ENCODE data around the gene JAKMIP2. TPM values are rescaled to one million over a fixed set of nuclear protein-coding genes. Genes with fewer than 3 reads are reported as not detected.
"Not testable (repeated sequence)": the region's sequence is repeated elsewhere in the genome, so short reads cannot be mapped to it uniquely, and the experiment has no call there.

The JAKMIP2 gene
- total RNA-seq, 1 donor from 2014 or later = 6.0 TPM

DNA sequence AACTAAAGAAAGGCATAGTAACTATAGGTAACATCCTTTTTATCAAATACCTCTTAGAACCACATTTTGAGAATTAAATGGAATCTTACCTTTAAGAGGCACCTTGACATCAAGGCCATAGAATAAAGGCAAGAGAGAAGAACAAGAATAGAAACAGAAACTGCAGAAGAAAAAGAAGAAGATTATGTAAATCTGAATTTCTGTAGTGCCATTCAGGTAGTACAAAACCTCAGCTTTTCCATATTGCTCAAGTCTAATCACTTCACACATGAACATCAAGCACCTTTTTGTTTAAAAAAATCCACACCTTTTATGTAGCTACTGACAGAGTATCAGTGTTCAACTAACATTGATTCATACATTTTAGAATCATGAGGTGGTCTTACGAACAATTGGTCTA, 180.9 kb downstream of the JAKMIP2 start:
- no peaks in the 10 kb centered on the region for H3K27me3 Mint-ChIP-seq
- no peaks in the 10 kb centered on the region for H3K36me3 Mint-ChIP-seq (ENCODE audit: insufficient read depth)
- peaks cover 4% of the 10 kb centered on the region for H3K4me1 Mint-ChIP-seq (ENCODE audit: low read depth)
- H3K9me3 Mint-ChIP-seq (ENCODE audit: low read depth) = peaks cover 4% of the 10 kb centered on the region
- TF ChIP-seq CTCF (IDR thresholded peaks at IDR 0.05; ENCODE audit: unreplicated experiment) = no peak
- H3K4me3 Mint-ChIP-seq (ENCODE audit: low read depth) = no peak overlapping the region
- no peak for DNase-seq (ENCODE audit: low spot score, unreplicated experiment)
- no peak overlapping the region for H3K27ac Mint-ChIP-seq

DNA sequence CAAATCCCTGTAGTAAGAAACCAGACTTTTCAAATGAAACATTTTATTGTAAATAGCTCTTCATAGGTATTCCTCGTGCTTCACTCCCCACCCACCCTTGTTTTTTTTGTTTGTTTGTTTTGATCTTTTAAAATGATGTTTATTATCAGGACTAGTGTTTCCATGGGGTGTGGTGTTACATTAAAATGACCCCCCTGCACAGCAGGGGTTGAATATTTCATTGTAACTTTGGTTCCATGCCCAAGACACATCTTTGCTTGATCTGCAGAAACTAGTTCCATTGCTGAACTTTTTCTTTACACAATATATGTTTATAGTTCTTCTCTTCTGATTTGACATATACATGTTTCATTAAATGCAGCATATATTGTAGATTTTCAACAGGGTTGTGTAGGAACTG, 191.4 kb downstream of the JAKMIP2 start:
- DNase-seq (ENCODE audit: low spot score, unreplicated experiment) = no peak
- no peak for TF ChIP-seq CTCF (IDR thresholded peaks at IDR 0.05; ENCODE audit: unreplicated experiment)
- no peaks in the 10 kb centered on the region for H3K27me3 Mint-ChIP-seq
- H3K9me3 Mint-ChIP-seq (ENCODE audit: low read depth) = peaks cover 3% of the 10 kb centered on the region
- no peaks in the 10 kb centered on the region for H3K4me1 Mint-ChIP-seq (ENCODE audit: low read depth)
- H3K4me3 Mint-ChIP-seq (ENCODE audit: low read depth) = no peak overlapping the region
- no peak overlapping the region for H3K27ac Mint-ChIP-seq
- peaks cover 2% of the 10 kb centered on the region for H3K36me3 Mint-ChIP-seq (ENCODE audit: insufficient read depth)

DNA sequence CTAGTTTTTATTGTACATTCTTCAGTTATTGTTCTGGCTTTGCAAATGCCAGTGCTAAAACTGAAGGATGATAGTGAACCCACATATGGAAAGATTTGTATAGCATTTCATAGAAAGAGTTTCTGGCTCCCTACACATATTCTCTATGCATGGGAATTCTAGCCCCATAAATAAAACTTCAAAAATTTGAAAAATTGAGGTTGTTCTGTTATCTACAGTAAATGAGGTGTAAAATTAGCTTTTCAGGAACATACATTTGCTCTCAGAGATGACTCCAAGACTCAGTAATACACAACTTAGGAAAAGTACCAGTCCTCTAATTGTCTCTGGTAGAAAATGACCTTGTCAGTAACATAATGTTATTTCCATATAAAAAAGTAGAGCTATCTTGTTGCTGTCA, 192.4 kb downstream of the JAKMIP2 start:
- TF ChIP-seq CTCF (IDR thresholded peaks at IDR 0.05; ENCODE audit: unreplicated experiment) = no peak
- Mint-ChIP-seq H3K27me3 (no peaks in the 10 kb centered on the region), H3K27ac (no peak overlapping the region), H3K9me3 (ENCODE audit: low read depth) (peaks cover 3% of the 10 kb centered on the region), H3K36me3 (ENCODE audit: insufficient read depth) (peaks cover 2% of the 10 kb centered on the region), H3K4me1 (ENCODE audit: low read depth) (no peaks in the 10 kb centered on the region), H3K4me3 (ENCODE audit: low read depth) (no peak overlapping the region)
- DNase-seq (ENCODE audit: low spot score, unreplicated experiment) = no peak

DNA sequence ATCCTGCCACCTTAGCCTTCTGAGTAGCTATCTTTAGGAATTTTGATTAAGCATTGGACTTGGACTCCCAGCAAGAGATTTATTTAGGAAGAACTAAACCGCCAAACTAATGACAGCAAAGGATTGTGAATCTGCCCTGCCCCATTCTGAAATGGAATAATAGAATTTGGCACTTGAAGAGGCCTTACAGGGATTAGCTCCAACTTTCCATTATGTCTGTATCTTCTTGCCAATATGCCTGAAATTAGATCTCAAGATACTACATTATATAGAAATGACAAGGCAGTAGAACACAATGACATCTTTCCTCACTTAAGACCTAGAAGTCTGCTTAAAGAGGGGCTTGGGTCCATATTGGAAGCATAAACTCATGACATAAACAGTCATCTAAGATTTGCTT, 195.7 kb downstream of the JAKMIP2 start:
- TF ChIP-seq CTCF (IDR thresholded peaks at IDR 0.05; ENCODE audit: unreplicated experiment) = no peak
- DNase-seq (ENCODE audit: low spot score, unreplicated experiment) = no peak

GRCh38 chr5:147586221-147586620, 196.3 kb downstream of the JAKMIP2 start:
- H3K4me1 Mint-ChIP-seq (ENCODE audit: low read depth) = no peaks in the 10 kb centered on the region
- H3K27me3 Mint-ChIP-seq = no peaks in the 10 kb centered on the region
- no peak overlapping the region for H3K27ac Mint-ChIP-seq
- H3K36me3 Mint-ChIP-seq (ENCODE audit: insufficient read depth) = no peaks in the 10 kb centered on the region
- H3K9me3 Mint-ChIP-seq (ENCODE audit: low read depth) = peaks cover 2% of the 10 kb centered on the region
- TF ChIP-seq CTCF (IDR thresholded peaks at IDR 0.05; ENCODE audit: unreplicated experiment) = no peak
- no peak overlapping the region for H3K4me3 Mint-ChIP-seq (ENCODE audit: low read depth)
- DNase-seq (ENCODE audit: low spot score, unreplicated experiment) = no peak

More for the DNA sequence above, 195.7 kb downstream of the JAKMIP2 start:
- no peak overlapping the region for H3K27ac Mint-ChIP-seq
- H3K4me1 Mint-ChIP-seq (ENCODE audit: low read depth) = no peaks in the 10 kb centered on the region
- no peak overlapping the region for H3K4me3 Mint-ChIP-seq (ENCODE audit: low read depth)
- no peaks in the 10 kb centered on the region for H3K36me3 Mint-ChIP-seq (ENCODE audit: insufficient read depth)
- H3K27me3 Mint-ChIP-seq = no peaks in the 10 kb centered on the region
- H3K9me3 Mint-ChIP-seq (ENCODE audit: low read depth) = no peaks in the 10 kb centered on the region

GRCh38 chr5:147582272-147582671, 200.3 kb downstream of the JAKMIP2 start:
- H3K27me3 Mint-ChIP-seq; DNase-seq (ENCODE audit: low spot score, unreplicated experiment): not testable (repeated sequence)

DNA sequence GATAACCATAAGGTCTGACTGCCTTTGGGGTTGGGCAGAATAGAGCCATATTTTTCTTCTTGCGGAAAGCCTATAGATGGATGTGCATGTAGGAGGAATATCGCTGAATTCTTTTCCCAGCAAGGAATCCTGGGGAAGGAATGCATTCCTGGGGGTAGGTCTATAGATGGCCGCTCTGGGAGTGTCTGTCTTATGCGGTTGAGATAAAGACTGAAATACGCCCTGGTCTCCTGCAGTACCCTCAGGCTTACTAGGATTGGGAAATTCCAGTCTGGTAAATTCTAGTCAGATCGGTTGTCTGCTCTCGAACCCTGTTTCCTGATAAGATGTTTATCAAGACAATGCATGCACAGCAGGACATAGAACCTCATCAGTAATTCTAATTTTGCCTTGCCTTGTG, 202.1 kb downstream of the JAKMIP2 start:
- not testable (repeated sequence) for H3K36me3 Mint-ChIP-seq (ENCODE audit: insufficient read depth); H3K27me3 Mint-ChIP-seq; H3K27ac Mint-ChIP-seq; DNase-seq (ENCODE audit: low spot score, unreplicated experiment); H3K4me3 Mint-ChIP-seq (ENCODE audit: low read depth); H3K4me1 Mint-ChIP-seq (ENCODE audit: low read depth)
- peaks cover 10% of the 10 kb centered on the region for H3K9me3 Mint-ChIP-seq (ENCODE audit: low read depth)

More at GRCh38 chr5:147582272-147582671, 200.3 kb downstream of the JAKMIP2 start:
- H3K4me1 Mint-ChIP-seq (ENCODE audit: low read depth); H3K27ac Mint-ChIP-seq; H3K36me3 Mint-ChIP-seq (ENCODE audit: insufficient read depth); H3K4me3 Mint-ChIP-seq (ENCODE audit: low read depth): not testable (repeated sequence)
- H3K9me3 Mint-ChIP-seq (ENCODE audit: low read depth) = peaks cover 10% of the 10 kb centered on the region

All from progenitor cell of endocrine pancreas (in vitro differentiated cells).